Parathyroid adenoma (tissue), 2 donors: ENCODE results near the gene ZBTB43.
A peak's percentile ranks its signal among the peaks of the same experiment; 100 is the strongest.
"Not testable (repeated sequence)": the region's sequence is repeated elsewhere in the genome, so short reads cannot be mapped to it uniquely, and the experiment has no call there.

Source experiments
- H2AFZ ChIP-seq: fragments of 300-600 bp; sonication (generic); one replicate; pipeline ENCODE4 v1.7.0; 2017; ENCODE audit warnings: antibody characterized with exemption, mild to moderate bottlenecking
- H3K27ac ChIP-seq: fragments of 300-600 bp; sonication (generic); one replicate; pipeline ENCODE4 v1.7.0; 2017
- H3K27me3 ChIP-seq: fragments of 300-600 bp; sonication (generic); one replicate; pipeline ENCODE4 v1.7.0; 2017; ENCODE audit warnings: low read length; ENCODE audit not compliant: control insufficient read depth, insufficient read depth
- H3K36me3 ChIP-seq: fragments of 300-600 bp; sonication (generic); one replicate; pipeline ENCODE4 v1.7.0; 2017; ENCODE audit warnings: low read length; ENCODE audit not compliant: control insufficient read depth, insufficient read depth
- H3K4me1 ChIP-seq: fragments of 300-600 bp; sonication (generic); one replicate; pipeline ENCODE4 v1.7.0; 2017; ENCODE audit warnings: control low read depth
- H3K4me2 ChIP-seq: fragments of 300-600 bp; sonication (generic); one replicate; pipeline ENCODE4 v1.7.0; 2017; ENCODE audit warnings: low read length
- H3K4me3 ChIP-seq: fragments of 300-600 bp; sonication (generic); one replicate; pipeline ENCODE4 v1.7.0; 2017; ENCODE audit warnings: low read depth, low read length
- H3K79me2 ChIP-seq: fragments of 300-600 bp; sonication (generic); one replicate; pipeline ENCODE4 v1.7.0; 2017; ENCODE audit warnings: control low read depth
- H3K9ac ChIP-seq: fragments of 300-600 bp; sonication (generic); one replicate; pipeline ENCODE4 v1.7.0; 2017; ENCODE audit warnings: mild to moderate bottlenecking
- H3K9me3 ChIP-seq: fragments of 300-600 bp; sonication (generic); one replicate; pipeline ENCODE4 v1.7.0; 2017; ENCODE audit warnings: low read length; ENCODE audit not compliant: control insufficient read depth
- CTCF ChIP-seq: fragments of 300-600 bp; sonication (generic); IDR thresholded peaks from one replicate; pipeline ENCODE4 v1.7.0; 2017; ENCODE audit warnings: antibody characterized with exemption, mild to moderate bottlenecking
- donor health status: primary hyperparathyroidism.

Gene ZBTB43

GRCh38 chr9:126804198-126804695 lies 593 bp upstream of the ZBTB43 start:
- Histone ChIP-seq H3K9me3 (no peaks in the 10 kb centered on the region), H3K27ac (peak overlapping the region; percentile 84), H3K4me3 (peak overlapping the region; percentile 87), H3K4me2 (peak overlapping the region; percentile 78), H3K36me3 (no peaks in the 10 kb centered on the region), H3K4me1 (peaks cover 18% of the 10 kb centered on the region), H3K79me2 (peaks cover 15% of the 10 kb centered on the region), H3K9ac (no peak overlapping the region), H2AFZ (peak overlapping the region; percentile 93), H3K27me3 (no peaks in the 10 kb centered on the region)
- TF ChIP-seq CTCF, result no peak

GRCh38 chr9:126805554-126806262 lies 868 bp downstream of the ZBTB43 start:
- Histone ChIP-seq H3K27me3 (no peaks in the 10 kb centered on the region), H3K9ac (peak overlapping the region; percentile 61), H3K4me1 (peaks cover 20% of the 10 kb centered on the region), H3K36me3 (no peaks in the 10 kb centered on the region), H3K9me3 (no peaks in the 10 kb centered on the region), H3K27ac (peak overlapping the region; percentile 84), H3K79me2 (peaks cover 15% of the 10 kb centered on the region), H3K4me3 (peak overlapping the region; percentile 87), H2AFZ (peak overlapping the region; percentile 93), H3K4me2 (peak overlapping the region; percentile 78)
- TF ChIP-seq CTCF, result no peak

- Histone ChIP-seq H3K4me2 (peak overlapping the region; percentile 78), H3K36me3 (no peaks in the 10 kb centered on the region), H3K27ac (no peak overlapping the region), H3K27me3 (no peaks in the 10 kb centered on the region), H3K9me3 (no peaks in the 10 kb centered on the region), H3K4me1 (peaks cover 20% of the 10 kb centered on the region), H3K79me2 (peaks cover 17% of the 10 kb centered on the region), H3K9ac (no peak overlapping the region), H2AFZ (no peak overlapping the region), H3K4me3 (peak overlapping the region; percentile 87)
- TF ChIP-seq CTCF, result no peak
These were observed 1.5 kb downstream of the ZBTB43 start for GRCh38 chr9:126806336-126806735.

GRCh38 chr9:126809068-126809467 lies 4.2 kb downstream of the ZBTB43 start:
- peaks cover 24% of the 10 kb centered on the region for H3K79me2 ChIP-seq
- H3K9me3 ChIP-seq, result no peaks in the 10 kb centered on the region
- H3K27ac ChIP-seq, result peak overlapping the region; percentile 42
- H3K9ac ChIP-seq, result no peak overlapping the region
- H3K4me2 ChIP-seq, result peak overlapping the region; percentile 7
- peaks cover 15% of the 10 kb centered on the region for H3K4me1 ChIP-seq
- no peaks in the 10 kb centered on the region for H3K27me3 ChIP-seq
- H2AFZ ChIP-seq, result no peak overlapping the region
- no peak for TF ChIP-seq CTCF
- H3K36me3 ChIP-seq, result no peaks in the 10 kb centered on the region
- peak overlapping the region; percentile 30 for H3K4me3 ChIP-seq

GRCh38 chr9:126810221-126810620 lies 5.4 kb downstream of the ZBTB43 start:
- H3K27me3 ChIP-seq, H2AFZ ChIP-seq, H3K4me3 ChIP-seq, H3K9ac ChIP-seq, H3K9me3 ChIP-seq, H3K36me3 ChIP-seq, H3K4me2 ChIP-seq: not testable (repeated sequence)
- H3K79me2 ChIP-seq, result peaks cover 30% of the 10 kb centered on the region
- H3K4me1 ChIP-seq, result peaks cover 11% of the 10 kb centered on the region
- H3K27ac ChIP-seq, result peak overlapping the region; percentile 42
